ENCODE data around the gene TRPM4.

GRCh38 chr19:49111218-49111998 is 46.2 kb upstream of the TRPM4 start:
- no peak for TF ChIP-seq TAF1 (IDR thresholded peaks at IDR 0.05; ENCODE audit: low read depth)
- no peak for TF ChIP-seq ZBTB7A (IDR thresholded peaks at IDR 0.05; ENCODE audit: low read depth)
- no peak for TF ChIP-seq TCF12 (IDR thresholded peaks at IDR 0.05; ENCODE audit: low read depth)
- TF ChIP-seq CEBPB (IDR thresholded peaks at IDR 0.05) = no peak; the same call in 1 of the 2 replicates
- no peak for TF ChIP-seq TEAD4 (IDR thresholded peaks at IDR 0.05)
- TF ChIP-seq RAD21 (IDR thresholded peaks at IDR 0.05; ENCODE audit: low read depth) = no peak
- TF ChIP-seq REST (IDR thresholded peaks at IDR 0.05; ENCODE audit: low read depth) = no peak
- TF ChIP-seq NFIC (IDR thresholded peaks at IDR 0.05) = no peak
- TF ChIP-seq EP300 (IDR thresholded peaks at IDR 0.05; ENCODE audit: borderline replicate concordance) = no peak
- TF ChIP-seq MAX (IDR thresholded peaks at IDR 0.05) = no peak
- TF ChIP-seq EGR1 (IDR thresholded peaks at IDR 0.05) = no peak
- TF ChIP-seq YY1 (IDR thresholded peaks at IDR 0.05; ENCODE audit: low read depth) = no peak
- no peak for TF ChIP-seq FOXM1 (IDR thresholded peaks at IDR 0.05; ENCODE audit: borderline replicate concordance, low read depth)
